HG03196 (cell line): ENCODE measurements around the gene TADA1.

ENCODE experiments used
- ATAC-seq: cut with Tn5 transposase; IDR thresholded peaks from one replicate; pipeline ENCODE4 v1.9.1; 2021; ENCODE audit not compliant: unreplicated experiment

TADA1 gene

GRCh38 chr1:166875734-166876539 is at the start of gene TADA1:
Gene TADA1, minus strand, starts transcription at chr1:166876264. Its CDS starts 31 bp downstream, at chr1:166876233.
- peak; percentile 94 for ATAC-seq

DNA sequence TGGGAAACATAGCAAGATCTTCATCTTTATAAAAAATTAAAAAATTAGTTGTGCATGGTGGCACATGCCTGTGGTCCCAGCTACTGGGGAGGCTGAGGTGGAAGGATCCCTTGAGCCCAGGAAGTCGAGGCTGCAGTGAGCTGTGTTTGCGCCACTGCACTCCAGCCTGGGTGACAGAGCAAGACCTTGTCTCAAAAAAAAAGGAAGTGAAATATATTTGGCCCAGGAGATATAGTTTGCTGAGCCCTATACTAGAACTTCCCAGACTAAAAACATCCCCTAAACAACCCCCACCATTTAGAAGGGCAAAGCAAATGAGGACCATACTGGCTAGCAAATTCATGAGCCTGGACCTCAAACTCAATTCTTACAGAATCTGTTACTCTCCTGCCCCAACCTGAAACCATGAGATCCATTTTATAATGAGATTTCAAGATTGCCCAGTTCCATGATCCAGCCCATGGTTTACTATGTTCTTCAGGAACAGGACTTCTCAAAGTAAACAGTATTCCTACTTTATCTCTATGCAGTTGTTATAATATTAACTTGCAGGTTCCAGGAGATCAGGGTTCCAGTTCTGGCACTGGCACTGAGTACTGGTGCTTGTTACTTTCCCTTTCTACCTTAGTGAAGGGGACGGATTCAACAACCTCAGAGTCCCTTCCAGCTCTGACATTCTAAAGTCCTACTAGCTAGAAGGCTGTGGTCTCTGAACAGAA is 48.9 kb upstream of the TADA1 start:
- ATAC-seq: peak; percentile 75

GRCh38 chr1:166920561-166921475 is 44.8 kb upstream of the TADA1 start:
- no peak for ATAC-seq

- ATAC-seq: no peak
Measured at GRCh38 chr1:166918956-166919316, 42.9 kb upstream of the TADA1 start.

GRCh38 chr1:166918088-166918955 is 42.3 kb upstream of the TADA1 start:
- ATAC-seq: no peak

GRCh38 chr1:166915941-166916340 is 39.9 kb upstream of the TADA1 start:
- ATAC-seq: no peak

- no peak for ATAC-seq
Measured at GRCh38 chr1:166915042-166915441, 39.0 kb upstream of the TADA1 start.

DNA sequence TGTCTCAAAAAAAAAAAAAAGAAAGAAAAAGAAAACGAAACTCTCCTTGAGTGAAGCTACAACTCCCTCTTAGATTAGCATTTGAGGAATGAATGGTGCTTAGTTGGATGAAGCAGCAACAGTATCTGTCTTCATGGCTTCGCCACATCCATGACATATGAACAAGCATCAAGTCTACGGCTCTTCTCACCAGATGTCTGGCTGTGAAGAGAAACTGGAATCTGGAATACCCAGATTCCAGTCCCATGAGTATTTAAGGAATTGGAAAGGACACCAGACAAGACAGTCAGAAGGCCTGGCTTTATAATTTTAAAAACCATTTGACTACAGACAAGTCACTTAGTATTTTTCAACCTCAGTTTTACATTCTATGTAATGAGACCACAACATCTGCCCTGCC is 38.0 kb upstream of the TADA1 start:
- ATAC-seq: no peak

GRCh38 chr1:166911624-166912023 is 35.6 kb upstream of the TADA1 start:
- no peak for ATAC-seq

GRCh38 chr1:166910396-166910994 is 34.4 kb upstream of the TADA1 start:
- ATAC-seq: peak; percentile 92

DNA sequence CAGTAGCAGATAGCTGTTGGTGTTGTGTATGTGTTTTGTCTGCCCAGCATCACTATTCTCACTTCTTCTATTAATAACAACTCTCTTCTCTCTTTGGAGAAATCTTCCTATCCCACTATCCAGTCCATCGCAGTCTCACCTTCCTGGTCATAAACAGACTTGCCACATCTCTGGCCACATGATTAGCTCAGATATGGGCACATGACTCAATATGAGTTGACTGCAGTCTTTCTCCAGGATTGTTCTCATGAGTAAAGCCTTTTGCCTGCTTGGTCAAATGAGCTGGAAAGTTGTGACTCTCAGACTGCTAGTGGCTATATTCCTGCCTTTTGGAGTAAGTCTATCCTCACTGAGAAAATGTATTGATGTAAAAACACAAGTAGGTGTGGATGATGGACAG is 32.9 kb upstream of the TADA1 start:
- ATAC-seq: no peak

- ATAC-seq: no peak
Measured at GRCh38 chr1:166907763-166908162, 31.7 kb upstream of the TADA1 start.

GRCh38 chr1:166907051-166907450 is 31.0 kb upstream of the TADA1 start:
- ATAC-seq: no peak

- ATAC-seq: no peak
Measured at GRCh38 chr1:166906647-166907046, 30.6 kb upstream of the TADA1 start.

GRCh38 chr1:166905900-166906299 is 29.8 kb upstream of the TADA1 start:
- ATAC-seq: no peak

DNA sequence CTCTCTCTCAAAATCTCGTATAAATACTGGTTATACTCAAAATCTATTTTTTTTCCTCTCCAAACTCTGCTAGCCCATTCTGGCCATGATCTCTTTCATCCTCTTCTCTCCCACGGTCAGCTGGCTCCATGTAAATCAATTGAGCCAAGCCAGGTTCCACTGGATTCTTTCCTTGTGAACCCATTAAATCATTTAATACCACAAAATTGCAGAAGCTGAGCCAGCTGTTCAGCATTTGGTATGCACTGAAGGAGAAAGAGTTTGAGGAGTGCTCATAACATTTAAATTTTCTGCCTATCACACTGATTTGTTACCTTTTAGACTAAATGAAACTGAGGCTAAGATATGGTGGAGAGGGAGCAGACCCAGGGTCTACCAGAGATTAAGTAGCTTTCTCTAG is 29.1 kb upstream of the TADA1 start:
- no peak for ATAC-seq

- ATAC-seq: no peak
Measured at GRCh38 chr1:166903232-166903631, 27.2 kb upstream of the TADA1 start.

- no peak for ATAC-seq
Measured at GRCh38 chr1:166902279-166902678, 26.2 kb upstream of the TADA1 start.

DNA sequence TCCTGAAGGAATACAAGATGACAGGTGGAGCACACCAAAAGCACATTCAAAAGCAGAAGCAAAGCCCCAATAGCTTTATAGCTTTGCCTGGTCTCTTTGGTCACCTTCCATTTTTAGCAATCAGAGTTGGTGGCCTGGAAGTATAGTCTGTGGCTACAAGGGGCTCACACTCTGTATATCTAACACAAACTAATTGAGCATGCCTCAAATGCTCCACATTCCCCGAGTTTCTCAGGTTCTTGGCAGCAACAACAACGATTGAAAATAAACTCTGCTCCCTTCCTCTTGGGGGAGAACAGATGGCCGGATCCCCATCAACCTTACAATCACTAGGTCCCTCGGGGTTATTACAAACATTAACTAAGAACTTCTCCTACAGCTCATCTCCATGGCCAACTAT is 24.9 kb upstream of the TADA1 start:
- no peak for ATAC-seq

DNA sequence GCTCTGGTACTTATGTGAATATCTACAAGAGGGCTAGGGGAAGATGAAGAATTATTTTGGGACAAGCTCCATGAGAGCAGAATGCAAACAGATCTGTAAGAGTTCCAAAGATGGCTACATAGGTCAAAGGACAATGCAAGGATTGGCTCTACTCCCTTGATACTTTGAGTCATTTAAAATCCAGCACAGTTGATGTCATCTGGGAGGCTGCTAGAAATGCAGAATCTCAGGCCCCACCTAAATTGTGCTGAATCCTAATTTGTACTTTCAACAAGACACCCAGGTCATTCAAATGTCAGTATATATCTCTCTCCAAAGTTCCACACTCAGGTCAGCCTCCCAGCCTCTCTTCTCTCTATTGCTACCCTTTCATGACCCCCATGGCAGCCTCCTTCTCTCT is 23.7 kb upstream of the TADA1 start:
- ATAC-seq: no peak
